H1 (cell line): ENCODE results near the gene GNA12. TPM values are rescaled to one million over a fixed set of nuclear protein-coding genes. Genes with fewer than 3 reads are reported as not detected.

Experiments used
- CTCF ChIA-PET: fragments of 300-600 bp; sonication (Branson Sonifier 250); formaldehyde crosslinking; loops from one replicate; lab custom pipeline; 2021; ENCODE audit not compliant: partially characterized antibody; lab: Charles Lee
- POLR2A ChIA-PET: fragments of 300-600 bp; sonication (Branson Sonifier 250); formaldehyde crosslinking; loops from one replicate; lab custom pipeline; 2021; ENCODE audit warnings: inconsistent platforms; ENCODE audit not compliant: partially characterized antibody; lab: Charles Lee
- DNase-seq, 2 experiments: peaks; one replicate each; pipeline versions ENCODE4 v3.0.0 to v3.0.0-alpha.2; 2010 to 2022; ENCODE audit warnings: low spot score in 2 of 2, low read depth in 1 of 2, mixed read lengths in 1 of 2
- FAIRE-seq: peaks from 2 replicates; lab custom pipeline; 2011; peaks lifted over from hg19 to GRCh38; lab: Jason Lieb, UNC
- H2AFZ ChIP-seq: 2 replicates; pipeline ENCODE4 v1.8.1; 2012; ENCODE audit warnings: low read length, inconsistent platforms
- H2AK5ac ChIP-seq: 2 replicates; pipeline ENCODE4 v1.6.1; 2013; ENCODE audit warnings: low read depth, low read length
- H2BK120ac ChIP-seq: replicated peaks from 2 replicates; pipeline ENCODE3; 2013; ENCODE audit warnings: low read depth, low read length, inconsistent platforms
- H2BK12ac ChIP-seq: 2 replicates; pipeline ENCODE4 v1.6.1; 2013; ENCODE audit warnings: low read depth, low read length
- H2BK15ac ChIP-seq: 2 replicates; pipeline ENCODE4 v1.6.1; 2013; ENCODE audit warnings: low read length
- H2BK20ac ChIP-seq: 2 replicates; pipeline ENCODE4 v1.6.1; 2013; ENCODE audit warnings: low read length
- H2BK5ac ChIP-seq: 2 replicates; pipeline ENCODE4 v1.6.1; 2013; ENCODE audit warnings: low read depth, low read length
- H3K14ac ChIP-seq: 2 replicates; pipeline ENCODE4 v1.6.1; 2013; ENCODE audit warnings: inconsistent platforms; ENCODE audit not compliant: insufficient read length
- H3K18ac ChIP-seq: 2 replicates; pipeline ENCODE4 v1.6.1; 2013; ENCODE audit warnings: low read length; ENCODE audit errors: extremely low read depth
- H3K23ac ChIP-seq: 2 replicates; pipeline ENCODE4 v1.6.1; 2013; ENCODE audit warnings: inconsistent platforms; ENCODE audit not compliant: insufficient read length
- H3K23me2 ChIP-seq: 2 replicates; pipeline ENCODE4 v1.6.1; 2013; ENCODE audit warnings: low read depth, low read length
- H3K27ac ChIP-seq: 2 replicates; pipeline ENCODE4 v1.6.1; 2011; ENCODE audit warnings: low read depth, low read length, inconsistent platforms
- H3K27me3 ChIP-seq, 4 experiments: replicated peaks in 1 of 4; 1 replicate in 1 of 4; 2 replicates in 3 of 4; pipeline versions ENCODE4 v1.6.1 to v1.8.1; 2011 to 2013; ENCODE audit warnings: low read length in 3 of 4, mild to moderate bottlenecking in 3 of 4, inconsistent platforms in 2 of 4, mixed read lengths in 2 of 4, moderate library complexity in 1 of 4; ENCODE audit not compliant: control insufficient read depth in 3 of 4, insufficient read depth in 3 of 4; ENCODE audit errors: extremely low read depth in 1 of 4
- H3K36me3 ChIP-seq, 4 experiments: 2 replicates each; pipeline versions ENCODE4 v1.6.1 to v1.8.1; 2011 to 2013; ENCODE audit warnings: mild to moderate bottlenecking in 4 of 4, low read length in 3 of 4, moderate library complexity in 2 of 4, control low read depth in 1 of 4, inconsistent platforms in 1 of 4; ENCODE audit not compliant: insufficient read depth in 4 of 4, control insufficient read depth in 2 of 4
- H3K4ac ChIP-seq: replicated peaks from 2 replicates; pipeline ENCODE3; 2013; ENCODE audit warnings: low read length, low read depth, mixed read lengths, inconsistent platforms; ENCODE audit not compliant: insufficient read length
- H3K4me1 ChIP-seq, 4 experiments: replicated peaks in 1 of 4; 1 replicate in 1 of 4; 2 replicates in 3 of 4; pipeline versions ENCODE4 v1.6.1 to v1.8.1; 2011 to 2013; ENCODE audit warnings: low read length in 3 of 4, inconsistent platforms in 2 of 4, mixed read lengths in 1 of 4; ENCODE audit not compliant: insufficient read depth in 4 of 4, control insufficient read depth in 3 of 4
- H3K4me2 ChIP-seq, 2 experiments: 2 replicates each; pipeline versions ENCODE4 v1.6.1 to v1.8.1; 2011 to 2013; ENCODE audit warnings: low read depth in 2 of 2, low read length in 2 of 2, control low read depth in 1 of 2, inconsistent platforms in 1 of 2, mild to moderate bottlenecking in 1 of 2; ENCODE audit not compliant: insufficient read depth in 1 of 2
- H3K4me3 ChIP-seq, 4 experiments: fragments of 200-600, 300-600 bp in 1 of 4; sonication (generic), shearing (Covaris generic), sonication (Bioruptor Twin) in 1 of 4; 2 replicates each; pipeline versions ENCODE4 v1.5.1 to v1.8.1; 2011 to 2016; ENCODE audit warnings: low read length in 4 of 4, low read depth in 3 of 4, control low read depth in 2 of 4, inconsistent platforms in 2 of 4, mild to moderate bottlenecking in 2 of 4, mixed read lengths in 1 of 4, moderate library complexity in 1 of 4; ENCODE audit not compliant: insufficient read depth in 2 of 4; ENCODE audit errors: extremely low read depth in 1 of 4
- H3K56ac ChIP-seq: replicated peaks from 2 replicates; pipeline ENCODE3; 2013; ENCODE audit warnings: low read depth, mild to moderate bottlenecking, mixed read lengths, low read length, inconsistent platforms; ENCODE audit not compliant: insufficient read length
- H3K79me1 ChIP-seq: 2 replicates; pipeline ENCODE4 v1.6.1; 2013; ENCODE audit warnings: low read depth, low read length, control low read depth
- H3K79me2 ChIP-seq, 2 experiments: 2 replicates each; pipeline versions ENCODE4 v1.6.1 to v1.8.1; 2012 to 2013; ENCODE audit warnings: low read length in 2 of 2, mild to moderate bottlenecking in 2 of 2, inconsistent platforms in 1 of 2; ENCODE audit not compliant: insufficient read depth in 2 of 2, control insufficient read depth in 1 of 2
- H3K9ac ChIP-seq, 4 experiments: replicated peaks in 1 of 4; 1 replicate in 1 of 4; 2 replicates in 3 of 4; pipeline versions ENCODE4 v1.6.1 to v1.8.1; 2011 to 2013; ENCODE audit warnings: low read depth in 3 of 4, low read length in 3 of 4, control low read depth in 2 of 4, mild to moderate bottlenecking in 2 of 4, moderate library complexity in 2 of 4, inconsistent platforms in 1 of 4; ENCODE audit errors: extremely low read depth in 1 of 4
- H3K9me3 ChIP-seq, 2 experiments: 2 replicates each; pipeline versions ENCODE4 v1.6.1 to v1.8.1; 2012 to 2013; ENCODE audit warnings: mild to moderate bottlenecking in 2 of 2, moderate library complexity in 2 of 2, control low read depth in 1 of 2, inconsistent platforms in 1 of 2, low read depth in 1 of 2, low read length in 1 of 2, mixed read lengths in 1 of 2; ENCODE audit not compliant: insufficient read depth in 2 of 2
- H4K20me1 ChIP-seq, 2 experiments: replicated peaks in 1 of 2; 2 replicates each; pipeline versions ENCODE3 to v1.8.1; 2011 to 2013; ENCODE audit warnings: inconsistent platforms in 2 of 2, low read length in 2 of 2, mild to moderate bottlenecking in 1 of 2; ENCODE audit not compliant: insufficient read depth in 2 of 2, control insufficient read depth in 1 of 2
- H4K5ac ChIP-seq: 2 replicates; pipeline ENCODE4 v1.6.1; 2013; ENCODE audit warnings: low read length, low read depth, mixed read lengths, inconsistent platforms; ENCODE audit not compliant: insufficient read length
- H4K8ac ChIP-seq: 2 replicates; pipeline ENCODE4 v1.8.0; 2013; ENCODE audit warnings: mild to moderate bottlenecking, moderate library complexity, low read length, inconsistent platforms; ENCODE audit not compliant: insufficient read depth; ENCODE audit errors: extremely low read depth
- H4K91ac ChIP-seq: replicated peaks from 2 replicates; pipeline ENCODE3; 2013; ENCODE audit warnings: low read length, mixed read lengths, inconsistent platforms; ENCODE audit not compliant: insufficient read length
- WGBS, 2 experiments: shearing (Covaris generic) in 1 of 2; methylation state at CpG; one replicate each; pipeline versions ENCODE4 v1.1.6 to v1.1.7; 2013 to 2015; ENCODE audit warnings: low lambda C conversion rate in 2 of 2, mixed read lengths in 2 of 2, inconsistent platforms in 1 of 2, low coverage in 1 of 2, missing lambda C conversion rate in 1 of 2; ENCODE audit not compliant: insufficient replicate concordance in 2 of 2, insufficient coverage in 1 of 2, insufficient read length in 1 of 2; ENCODE audit errors: extremely low coverage in 1 of 2, missing lambda C conversion rate in 1 of 2; 5-methylcytosine and 5-hydroxymethylcytosine counted together
- polyA plus RNA-seq, 7 experiments: library from polyadenylated mRNA; depleted of rRNA in 3 of 7; stranded (reverse) in 5 of 7; unstranded in 2 of 7; fragments of >200 nt in 5 of 7; fragments of 200-250 nt in 2 of 7; gene quantifications; 1 replicate in 5 of 7; 2 replicates in 1 of 7; 4 replicates in 1 of 7; pipeline versions ENCODE4 v1.2.1 to v1.2.3, GENCODE V29; 2011 to 2013; ENCODE audit warnings: missing spikeins in 2 of 7, mixed read lengths in 2 of 7
- total RNA-seq: library from RNA; stranded (reverse); fragmentation: NEBNext Ultra II Directional; extraction: Animal tissue kit (Norgen Biotek cat#: 25700); gene quantifications from 2 replicates; pipeline ENCODE4 v1.2.1, GENCODE V29; 2021
- TF ChIP-seq, protein P1 (sequence below), 3 experiments: IDR thresholded peaks; 1 replicate in 2 of 3; 2 replicates in 1 of 3; pipeline versions ENCODE4 v1.5.1 to v1.6.1; 2011; ENCODE audit warnings: low read length in 3 of 3, mild to moderate bottlenecking in 3 of 3, inconsistent platforms in 2 of 3, low read depth in 1 of 3, moderate library complexity in 1 of 3; ENCODE audit not compliant: insufficient read depth in 1 of 3; ENCODE audit errors: control extremely low read depth in 1 of 3

Gene GNA12
- total and polyA plus RNA-seq, 2 of the 8 experiments (the other 6 are each of a cell fraction or from before 2014, with no cell fraction given) = 96.5 to 109 TPM

GRCh38 chr7:2864999-2865670 is 21.0 kb upstream of the GNA12 start:
- H4K8ac ChIP-seq = peak overlapping the region; percentile 52; the same call in 1 of the 2 replicates
- CTCF ChIA-PET = interaction anchor here (0.6 to 4.1 kb wide), 69 partner anchors 10 to 1592 kb away, joined by 3 to 34 read pairs (median 4); no protein-coding TSS in a partner anchor
- H2BK20ac ChIP-seq = no peak overlapping the region
- TF ChIP-seq, protein P1, sequence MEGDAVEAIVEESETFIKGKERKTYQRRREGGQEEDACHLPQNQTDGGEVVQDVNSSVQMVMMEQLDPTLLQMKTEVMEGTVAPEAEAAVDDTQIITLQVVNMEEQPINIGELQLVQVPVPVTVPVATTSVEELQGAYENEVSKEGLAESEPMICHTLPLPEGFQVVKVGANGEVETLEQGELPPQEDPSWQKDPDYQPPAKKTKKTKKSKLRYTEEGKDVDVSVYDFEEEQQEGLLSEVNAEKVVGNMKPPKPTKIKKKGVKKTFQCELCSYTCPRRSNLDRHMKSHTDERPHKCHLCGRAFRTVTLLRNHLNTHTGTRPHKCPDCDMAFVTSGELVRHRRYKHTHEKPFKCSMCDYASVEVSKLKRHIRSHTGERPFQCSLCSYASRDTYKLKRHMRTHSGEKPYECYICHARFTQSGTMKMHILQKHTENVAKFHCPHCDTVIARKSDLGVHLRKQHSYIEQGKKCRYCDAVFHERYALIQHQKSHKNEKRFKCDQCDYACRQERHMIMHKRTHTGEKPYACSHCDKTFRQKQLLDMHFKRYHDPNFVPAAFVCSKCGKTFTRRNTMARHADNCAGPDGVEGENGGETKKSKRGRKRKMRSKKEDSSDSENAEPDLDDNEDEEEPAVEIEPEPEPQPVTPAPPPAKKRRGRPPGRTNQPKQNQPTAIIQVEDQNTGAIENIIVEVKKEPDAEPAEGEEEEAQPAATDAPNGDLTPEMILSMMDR (IDR thresholded peaks at IDR 0.05; ENCODE audit: control extremely low read depth in 1 of 3, insufficient read depth in 1 of 3, low read depth in 1 of 3, low read length in 3 of 3) = peak; percentile 78 to 90 (median 84)

More at GRCh38 chr7:2864999-2865670, 21.0 kb upstream of the GNA12 start:
- no peak overlapping the region for H3K4me3 ChIP-seq
- H3K79me2 ChIP-seq = no peaks in the 10 kb centered on the region
- peaks cover 0 to 9% (median 4%) of the 10 kb centered on the region in 4 experiments; a peak in 5 of 7 replicates for H3K4me1 ChIP-seq
- H2BK120ac ChIP-seq = no peak overlapping the region
- no peak overlapping the region; the same call in 1 of the 2 replicates for H2BK5ac ChIP-seq
- H3K9ac ChIP-seq = no peak overlapping the region
- DNase-seq (peak in 1 of 2 experiments; percentile 90), FAIRE-seq (peak; percentile 93)
- H3K36me3 ChIP-seq = no peaks in the 10 kb centered on the region
- no peak overlapping the region for H3K18ac ChIP-seq
- no peaks in the 10 kb centered on the region for H4K20me1 ChIP-seq
- no peak overlapping the region for H2AK5ac ChIP-seq
- H3K23me2 ChIP-seq = no peaks in the 10 kb centered on the region; the same call in 1 of the 2 replicates
- H3K27ac ChIP-seq = no peak overlapping the region
- 63% methylated on average over 17 of the region's 17 CpGs; no CpG with 5 or more reads in 1 of the 2 experiments for WGBS, 2 experiments
- no peaks in the 10 kb centered on the region for H3K79me1 ChIP-seq
- no peak overlapping the region for H3K23ac ChIP-seq
- H3K4me2 ChIP-seq = no peak overlapping the region
- no peak overlapping the region for H4K5ac ChIP-seq
- no peaks in the 10 kb centered on the region for H3K9me3 ChIP-seq
- peak overlapping the region; percentile 22 for H4K91ac ChIP-seq
- H3K14ac ChIP-seq = no peak overlapping the region
- H3K56ac ChIP-seq = no peak overlapping the region
- no peak overlapping the region for H2AFZ ChIP-seq
- H2BK15ac ChIP-seq = peak overlapping the region; percentile 95; the same call in 1 of the 2 replicates
- H2BK12ac ChIP-seq = peak overlapping the region; percentile 80; the same call in 1 of the 2 replicates
- H3K27me3 ChIP-seq = no peaks in the 10 kb centered on the region
- POLR2A ChIA-PET = interaction anchor here (0.5 to 2.7 kb wide), 4 partner anchors 10 to 851 kb away, joined by 3 to 18 read pairs (median 3); no protein-coding TSS in a partner anchor
- H3K4ac ChIP-seq = no peak overlapping the region
